ENCODE results near the gene SLC1A4.
"Not testable (repeated sequence)": the region's sequence is repeated elsewhere in the genome, so short reads cannot be mapped to it uniquely, and the experiment has no call there.

The SLC1A4 gene

DNA sequence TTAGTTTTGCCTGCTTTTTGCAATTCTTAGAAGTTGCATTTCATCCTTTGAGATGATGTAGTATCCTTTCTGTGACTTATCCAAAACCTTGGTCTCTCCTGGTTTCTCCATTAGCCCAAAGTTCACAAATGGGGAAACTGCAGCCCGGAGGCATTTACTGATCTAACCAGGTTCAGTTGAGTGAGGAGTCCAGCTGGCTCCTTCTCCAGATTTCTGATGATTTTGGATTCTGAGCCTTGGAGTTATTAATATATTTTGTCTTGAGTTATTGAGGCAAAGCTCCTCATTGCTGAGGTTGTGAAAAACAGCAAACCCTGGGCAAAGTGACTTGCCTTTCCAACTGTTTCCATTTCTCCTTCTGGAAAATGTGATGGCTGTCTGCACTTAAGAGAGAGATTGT lies 1.7 kb downstream of the SLC1A4 start:
- FAIRE-seq: no peak

DNA sequence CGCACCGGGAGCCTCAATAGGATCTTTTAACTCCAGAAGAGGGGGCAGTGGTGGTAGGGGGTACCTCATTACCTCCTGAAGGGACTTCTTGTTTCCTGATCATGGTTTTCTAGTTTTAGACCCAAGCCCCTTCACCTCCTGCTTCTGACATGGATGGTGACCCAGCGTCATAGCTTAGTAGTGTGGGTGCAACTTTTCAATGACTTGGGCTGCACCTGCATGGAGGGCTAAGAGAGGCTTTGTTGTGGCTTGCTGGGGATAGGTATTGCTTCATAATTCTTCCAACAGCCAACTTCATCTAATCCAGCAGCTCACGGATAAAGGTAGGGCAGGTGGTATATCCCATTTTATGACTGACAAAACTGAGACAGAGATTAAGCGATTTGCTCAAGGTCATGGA lies 3.0 kb downstream of the SLC1A4 start:
- no peak for FAIRE-seq
- no peak for DNase-seq (ENCODE audit: low spot score)

More for the DNA sequence above, 1.7 kb downstream of the SLC1A4 start:
- DNase-seq (ENCODE audit: low spot score): no peak

- FAIRE-seq: no peak
Observed at GRCh38 chr2:64992990-64993389, 3.8 kb downstream of the SLC1A4 start.

GRCh38 chr2:64995041-64995440 lies 5.8 kb downstream of the SLC1A4 start:
- FAIRE-seq (no peak), DNase-seq (ENCODE audit: low spot score) (no peak)

More at GRCh38 chr2:64992990-64993389, 3.8 kb downstream of the SLC1A4 start:
- no peak for DNase-seq (ENCODE audit: low spot score)

DNA sequence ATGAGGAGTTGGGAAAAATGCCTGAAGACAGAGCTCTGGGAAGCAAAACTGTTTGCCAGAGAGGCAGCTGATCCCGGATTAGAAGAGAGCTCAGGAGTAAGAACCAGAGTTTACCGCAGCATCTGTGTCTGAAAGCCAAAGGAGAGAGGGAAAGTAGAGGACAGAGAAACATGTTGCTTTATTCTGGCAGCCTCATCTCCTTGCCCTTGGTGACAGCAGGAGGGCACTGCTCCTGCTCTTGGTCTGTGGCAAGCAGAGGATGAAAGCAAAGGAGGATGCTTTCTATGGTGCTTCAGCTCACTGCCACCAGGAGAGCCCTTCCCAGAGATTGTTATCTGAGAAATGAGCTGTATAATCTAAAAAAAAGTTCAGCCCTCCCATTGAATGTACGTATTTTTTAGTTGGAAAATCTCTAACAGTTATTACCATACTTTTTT lies 7.7 kb downstream of the SLC1A4 start:
- DNase-seq (ENCODE audit: low spot score) (no peak), FAIRE-seq (no peak)

DNA sequence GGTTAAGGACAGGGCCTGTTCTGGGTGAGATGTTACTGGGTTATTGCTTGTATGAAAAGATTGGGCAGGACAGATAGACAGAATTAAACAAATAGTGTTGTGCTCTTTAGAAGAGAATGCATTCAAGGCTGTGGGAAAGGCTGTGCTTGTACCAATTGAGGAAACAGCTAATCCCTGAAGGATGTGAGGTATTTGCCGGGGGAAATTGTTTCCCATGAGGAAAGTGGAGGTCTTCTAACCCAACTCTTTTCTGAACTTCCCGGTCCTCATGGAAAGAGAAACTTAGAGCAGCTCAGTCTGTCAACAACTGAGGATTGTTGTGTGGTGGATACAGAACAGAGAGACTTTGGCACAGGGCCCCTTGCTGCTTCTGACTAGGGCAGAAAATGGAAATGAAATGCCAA lies 9.5 kb downstream of the SLC1A4 start:
- FAIRE-seq (no peak), DNase-seq (ENCODE audit: low spot score) (no peak)

DNA sequence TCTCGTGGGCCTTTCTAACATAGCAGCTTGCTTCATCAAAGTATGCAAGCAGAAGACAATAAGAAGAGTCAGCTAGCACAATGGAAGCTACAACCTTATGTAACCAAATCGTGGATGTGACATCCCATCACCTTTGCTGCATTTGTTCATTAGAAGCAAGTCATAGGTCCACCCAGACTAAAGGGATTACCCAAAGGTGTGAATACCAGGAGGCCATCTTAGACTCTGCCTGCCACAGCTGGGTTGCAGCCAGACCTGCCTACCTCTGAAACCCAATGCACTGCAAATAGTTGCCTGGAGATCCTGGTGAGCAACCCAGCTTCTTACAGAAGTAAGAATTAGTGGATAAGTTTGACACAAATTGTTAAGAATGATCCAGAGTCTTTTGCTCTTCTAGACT lies 10.6 kb downstream of the SLC1A4 start:
- no peak for FAIRE-seq
- no peak for DNase-seq (ENCODE audit: low spot score)

DNA sequence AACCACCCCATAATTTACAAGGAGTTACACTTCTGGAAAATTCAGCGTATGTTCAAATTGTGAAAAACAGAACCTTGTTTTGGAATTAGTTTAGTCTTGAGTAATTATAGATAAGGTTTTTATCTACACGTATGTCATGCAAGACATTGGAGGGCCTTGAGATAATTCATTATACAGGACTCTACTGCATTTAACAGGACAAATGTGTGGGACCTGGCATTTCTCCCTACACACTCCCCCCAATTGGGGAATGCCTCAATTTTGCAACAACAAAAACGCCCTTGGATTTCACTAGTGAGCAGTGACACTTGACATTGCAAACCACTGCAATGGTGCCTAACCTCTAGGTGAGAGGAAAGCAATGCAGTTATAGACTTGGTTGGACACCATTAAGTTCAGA lies 11.4 kb downstream of the SLC1A4 start:
- DNase-seq (ENCODE audit: low spot score): no peak
- FAIRE-seq: no peak

GRCh38 chr2:65003037-65003436 lies 13.8 kb downstream of the SLC1A4 start:
- no peak for FAIRE-seq

DNA sequence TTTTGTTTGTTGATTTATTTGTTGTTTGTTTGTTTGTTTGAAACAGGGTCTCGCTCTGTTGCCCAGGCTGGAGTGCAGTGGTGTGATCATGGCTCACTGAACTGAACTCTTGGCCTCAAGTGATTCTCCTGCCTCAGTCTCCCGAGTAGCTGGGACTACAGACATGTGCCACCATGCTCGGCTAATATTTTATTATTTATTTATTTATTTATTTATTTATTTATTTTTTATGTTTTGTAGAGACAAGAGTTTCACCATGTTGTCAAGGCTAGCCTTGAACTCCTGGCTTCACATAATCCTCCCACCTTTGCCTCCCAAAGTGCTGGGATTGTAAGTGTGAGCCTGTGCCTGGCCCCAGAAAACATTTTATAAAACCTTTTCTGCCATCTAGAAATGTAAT lies 15.0 kb downstream of the SLC1A4 start:
- FAIRE-seq; DNase-seq (ENCODE audit: low spot score): not testable (repeated sequence)

More at GRCh38 chr2:65003037-65003436, 13.8 kb downstream of the SLC1A4 start:
- no peak for DNase-seq (ENCODE audit: low spot score)

- FAIRE-seq (no peak), DNase-seq (ENCODE audit: low spot score) (no peak)
Observed at GRCh38 chr2:65013776-65014175, 24.6 kb downstream of the SLC1A4 start.

DNA sequence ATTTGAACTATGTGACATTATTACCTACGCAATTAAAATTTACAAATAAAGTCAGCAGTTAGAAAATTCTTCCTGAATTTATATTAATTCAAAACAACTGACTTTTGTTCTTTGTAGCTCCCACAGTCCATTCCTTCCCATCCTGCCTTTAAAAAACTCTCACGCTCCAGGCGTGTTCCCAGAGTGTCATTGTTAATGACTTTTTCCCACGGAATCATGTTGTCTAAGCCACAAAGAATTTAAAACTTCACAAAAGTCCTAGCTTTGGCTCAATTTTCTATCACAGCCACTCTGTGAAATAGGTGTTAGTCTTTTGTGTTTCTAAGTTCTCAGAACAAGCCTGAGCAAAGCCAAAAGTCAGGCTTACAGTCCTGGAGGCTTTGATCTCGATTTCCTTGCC lies 26.5 kb downstream of the SLC1A4 start:
- no peak for FAIRE-seq

GRCh38 chr2:65016789-65017188 lies 27.6 kb downstream of the SLC1A4 start:
- no peak for FAIRE-seq
- no peak for DNase-seq (ENCODE audit: low spot score)

More for the DNA sequence above, 26.5 kb downstream of the SLC1A4 start:
- DNase-seq (ENCODE audit: low spot score): no peak

- FAIRE-seq (no peak), DNase-seq (ENCODE audit: low spot score) (no peak)
Observed at GRCh38 chr2:65017335-65017734, 28.1 kb downstream of the SLC1A4 start.

GRCh38 chr2:65018141-65018582 lies 29.0 kb downstream of the SLC1A4 start:
- FAIRE-seq (no peak), DNase-seq (ENCODE audit: low spot score) (no peak)

GRCh38 chr2:65019010-65019409 lies 29.8 kb downstream of the SLC1A4 start:
- no peak for FAIRE-seq

DNA sequence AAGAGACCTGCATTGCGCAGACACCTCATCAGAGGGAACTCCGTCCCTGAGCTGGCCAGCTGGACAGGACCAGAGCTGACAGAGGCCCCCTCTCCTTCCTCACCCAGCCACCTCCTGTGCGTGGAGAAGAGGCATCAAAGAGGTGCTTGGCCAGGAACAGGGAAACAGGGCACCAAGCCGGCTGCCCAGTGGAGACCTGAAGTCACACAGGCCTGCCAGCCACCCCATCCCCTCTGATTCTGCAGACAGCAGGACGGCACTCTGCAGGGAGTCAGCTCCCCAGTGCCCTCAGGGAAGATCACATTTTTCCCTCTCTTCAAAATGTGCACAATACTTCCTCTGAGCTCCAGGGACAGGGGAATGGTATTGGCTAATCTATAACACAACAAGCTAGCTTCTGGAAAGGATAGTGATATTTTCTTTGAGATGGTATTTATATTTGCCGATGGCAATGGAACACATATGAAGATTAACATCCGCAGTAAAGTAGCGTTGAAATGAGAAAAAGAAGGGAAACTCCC lies 30.5 kb downstream of the SLC1A4 start:
- FAIRE-seq (no peak), DNase-seq (ENCODE audit: low spot score) (no peak)

More at GRCh38 chr2:65019010-65019409, 29.8 kb downstream of the SLC1A4 start:
- DNase-seq (ENCODE audit: low spot score): no peak

DNA sequence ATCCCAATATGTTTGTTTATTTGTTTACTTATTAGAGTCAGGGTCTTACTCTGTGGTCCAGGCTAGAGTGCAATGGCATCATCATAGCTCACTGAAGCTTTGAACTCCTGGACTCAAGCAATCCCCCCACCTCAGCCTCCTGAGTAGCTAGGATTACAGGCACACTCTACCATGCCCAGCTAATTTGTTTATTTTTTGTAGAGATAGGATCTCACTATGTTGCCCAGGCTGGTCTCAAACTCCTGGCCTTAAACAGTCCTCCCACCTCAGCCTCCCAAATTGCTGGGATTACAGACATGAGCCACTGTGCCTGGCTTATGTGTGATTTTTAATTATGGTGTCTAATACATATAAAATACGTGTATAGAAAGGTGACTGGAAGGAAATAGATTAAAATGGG lies 31.1 kb downstream of the SLC1A4 start:
- DNase-seq (ENCODE audit: low spot score); FAIRE-seq: not testable (repeated sequence)

DNA sequence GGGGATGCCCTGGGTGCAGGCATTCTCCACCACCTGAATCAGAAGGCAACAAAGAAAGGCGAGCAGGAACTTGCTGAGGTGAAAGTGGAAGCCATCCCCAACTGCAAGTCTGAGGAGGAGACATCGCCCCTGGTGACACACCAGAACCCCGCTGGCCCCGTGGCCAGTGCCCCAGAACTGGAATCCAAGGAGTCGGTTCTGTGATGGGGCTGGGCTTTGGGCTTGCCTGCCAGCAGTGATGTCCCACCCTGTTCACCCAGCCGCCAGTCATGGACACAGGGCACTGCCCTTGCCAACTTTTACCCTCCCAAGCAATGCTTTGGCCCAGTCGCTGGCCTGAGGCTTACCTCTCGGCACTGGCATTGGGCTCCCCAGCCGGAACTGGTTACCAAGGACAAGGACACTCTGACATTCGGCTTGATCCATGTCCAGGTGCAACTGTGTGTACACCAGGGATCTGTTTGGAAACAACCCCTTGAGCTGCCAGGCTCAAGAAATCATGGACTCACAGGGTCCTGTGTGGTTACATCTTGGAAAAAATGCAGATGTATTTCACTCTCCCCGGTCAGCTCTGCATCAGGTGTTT lies 31.8 kb downstream of the SLC1A4 start:
- FAIRE-seq (no peak), DNase-seq (ENCODE audit: low spot score) (no peak)

DNA sequence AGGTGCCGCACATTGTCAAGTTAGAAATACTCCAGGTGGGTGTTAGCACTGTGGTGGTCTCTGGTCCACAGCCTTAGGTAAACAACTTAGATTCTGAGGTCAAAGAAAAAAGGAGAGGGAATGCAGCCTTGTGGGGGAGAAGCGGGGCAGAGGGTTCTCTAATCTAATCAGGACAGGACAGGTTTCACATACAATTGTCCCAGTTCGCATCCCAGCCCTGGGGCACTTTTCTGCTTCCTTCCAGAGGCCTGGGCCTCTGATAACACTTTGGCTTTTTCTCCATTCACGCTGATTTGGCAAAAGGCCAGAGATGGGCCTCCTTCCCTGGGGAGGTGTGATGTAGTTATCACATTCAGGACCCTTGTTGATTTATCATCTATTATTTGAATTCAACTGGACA lies 32.5 kb downstream of the SLC1A4 start:
- FAIRE-seq (no peak), DNase-seq (ENCODE audit: low spot score) (no peak)

DNA sequence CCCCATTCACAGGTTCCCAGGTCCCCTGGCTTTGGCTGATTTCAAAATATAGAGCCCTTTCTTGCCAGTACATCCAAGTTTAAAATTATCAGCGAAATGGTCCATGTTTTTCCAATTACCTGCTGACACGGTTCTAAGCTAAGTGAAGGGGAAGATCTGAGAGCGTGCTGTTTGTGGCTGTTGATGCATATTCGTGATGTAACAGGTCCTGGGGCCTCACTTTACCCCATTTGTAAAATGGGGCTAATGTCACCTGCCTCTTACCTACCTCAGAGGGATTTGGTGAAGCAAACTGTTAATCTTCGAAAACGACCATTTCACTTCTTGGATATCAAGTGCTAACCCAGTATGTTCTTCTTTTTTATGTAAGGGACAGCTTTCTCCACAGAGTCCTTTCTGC lies 33.0 kb downstream of the SLC1A4 start:
- DNase-seq (ENCODE audit: low spot score): no peak

DNA sequence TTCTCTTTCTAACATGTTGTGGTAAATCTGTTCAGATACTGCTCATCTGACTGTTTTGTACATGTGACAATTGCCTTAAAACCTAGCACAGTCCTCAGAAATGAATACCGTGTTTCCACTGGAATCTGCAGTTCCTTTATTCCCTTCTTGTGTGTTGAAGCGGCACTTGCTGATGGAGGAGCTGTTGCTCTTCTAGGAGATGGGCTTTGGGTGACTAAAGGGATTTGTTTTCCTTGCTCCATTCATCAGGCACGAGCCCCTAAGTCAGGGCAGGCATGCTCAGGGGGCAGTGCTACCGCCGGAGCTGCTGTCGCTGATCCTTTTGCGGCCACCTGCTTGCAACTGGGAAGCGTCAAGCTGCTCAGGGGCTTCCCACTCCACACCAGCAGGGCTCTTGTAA lies 34.5 kb downstream of the SLC1A4 start:
- FAIRE-seq (no peak), DNase-seq (ENCODE audit: low spot score) (no peak)

More for the DNA sequence above, 33.0 kb downstream of the SLC1A4 start:
- FAIRE-seq: no peak

DNA sequence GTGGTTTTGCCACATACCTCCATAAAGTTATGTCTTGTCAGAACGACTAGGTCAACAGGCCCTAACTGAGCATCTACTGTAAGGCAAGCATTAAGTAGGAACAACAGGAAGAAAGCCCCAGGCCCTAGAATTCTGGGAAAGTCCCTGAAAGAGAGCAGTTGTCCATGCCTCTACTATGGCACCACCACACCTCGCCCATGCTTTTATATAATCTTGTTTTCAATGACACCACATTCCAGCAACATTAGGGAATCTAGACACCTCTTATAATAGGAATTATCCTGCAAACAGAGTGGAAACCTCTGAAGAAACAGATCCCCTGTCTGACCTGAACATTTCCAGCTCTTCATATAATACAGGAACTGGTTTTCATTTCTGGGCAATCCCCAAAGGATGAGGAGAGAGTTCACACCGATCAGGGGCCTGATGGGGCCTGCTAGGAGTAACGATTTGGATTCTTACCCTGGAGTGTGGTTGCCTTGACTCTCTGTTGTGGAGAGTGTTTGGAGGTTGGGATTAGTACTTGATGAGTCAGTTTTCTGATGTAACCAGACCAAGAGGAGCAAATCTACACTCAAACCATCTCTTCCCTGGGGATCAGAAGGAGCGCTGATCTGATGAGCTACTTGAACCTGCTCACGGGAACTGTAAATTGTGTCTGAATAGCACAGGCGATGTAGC lies 35.1 kb downstream of the SLC1A4 start:
- no peak for FAIRE-seq

More for the DNA sequence above, 35.1 kb downstream of the SLC1A4 start:
- DNase-seq (ENCODE audit: low spot score): peak; percentile 70

Measured in urothelium cell line (cell line).